ENCODE data around the gene HOXD11. TPM values are rescaled to one million over a fixed set of nuclear protein-coding genes. Genes with fewer than 3 reads are reported as not detected.

HOXD11 gene
- total RNA-seq, 4 donors from 2014 or later: 0.88 to 34.6 (median 8.6) TPM; not detected in 1

DNA sequence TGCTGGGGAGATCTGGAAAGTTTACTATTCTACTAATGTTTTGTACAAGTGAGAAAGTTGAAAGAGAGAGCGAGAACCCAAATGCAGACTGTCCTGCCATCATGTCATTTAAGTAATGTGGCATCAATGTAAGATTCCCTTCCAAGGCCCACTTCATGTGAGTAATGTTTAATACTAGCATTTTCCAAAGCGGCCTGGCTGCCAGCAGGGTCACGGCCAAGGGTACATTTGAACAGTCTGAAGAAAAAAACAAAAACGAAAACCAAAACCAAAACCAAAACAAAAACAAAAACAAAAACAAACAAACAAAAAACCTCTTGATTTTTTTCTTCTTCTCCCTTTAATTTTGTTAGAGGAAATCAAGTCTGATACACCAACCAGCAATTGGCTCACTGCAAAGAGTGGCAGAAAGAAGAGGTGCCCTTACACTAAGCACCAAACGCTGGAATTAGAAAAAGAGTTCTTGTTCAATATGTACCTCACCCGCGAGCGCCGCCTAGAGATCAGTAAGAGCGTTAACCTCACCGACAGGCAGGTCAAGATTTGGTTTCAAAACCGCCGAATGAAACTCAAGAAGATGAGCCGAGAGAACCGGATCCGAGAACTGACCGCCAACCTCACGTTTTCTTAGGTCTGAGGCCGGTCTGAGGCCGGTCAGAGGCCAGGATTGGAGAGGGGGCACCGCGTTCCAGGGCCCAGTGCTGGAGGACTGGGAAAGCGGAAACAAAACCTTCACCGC, 11.7 kb downstream of the HOXD11 start:
- Histone ChIP-seq H3K27me3 (no peaks in the 10 kb centered on the region), H3K4me1 (no peaks in the 10 kb centered on the region), H3K4me3 (peak overlapping the region; percentile 43 to 51), H3K36me3 (no peaks in the 10 kb centered on the region), H3K9me3 (no peaks in the 10 kb centered on the region), H3K27ac (peak overlapping the region; percentile 98 to 99)
- intact Hi-C loops (cut with DNase I; ENCODE audit: low total_unique reads): no loop called here
- TF ChIP-seq, protein P1, sequence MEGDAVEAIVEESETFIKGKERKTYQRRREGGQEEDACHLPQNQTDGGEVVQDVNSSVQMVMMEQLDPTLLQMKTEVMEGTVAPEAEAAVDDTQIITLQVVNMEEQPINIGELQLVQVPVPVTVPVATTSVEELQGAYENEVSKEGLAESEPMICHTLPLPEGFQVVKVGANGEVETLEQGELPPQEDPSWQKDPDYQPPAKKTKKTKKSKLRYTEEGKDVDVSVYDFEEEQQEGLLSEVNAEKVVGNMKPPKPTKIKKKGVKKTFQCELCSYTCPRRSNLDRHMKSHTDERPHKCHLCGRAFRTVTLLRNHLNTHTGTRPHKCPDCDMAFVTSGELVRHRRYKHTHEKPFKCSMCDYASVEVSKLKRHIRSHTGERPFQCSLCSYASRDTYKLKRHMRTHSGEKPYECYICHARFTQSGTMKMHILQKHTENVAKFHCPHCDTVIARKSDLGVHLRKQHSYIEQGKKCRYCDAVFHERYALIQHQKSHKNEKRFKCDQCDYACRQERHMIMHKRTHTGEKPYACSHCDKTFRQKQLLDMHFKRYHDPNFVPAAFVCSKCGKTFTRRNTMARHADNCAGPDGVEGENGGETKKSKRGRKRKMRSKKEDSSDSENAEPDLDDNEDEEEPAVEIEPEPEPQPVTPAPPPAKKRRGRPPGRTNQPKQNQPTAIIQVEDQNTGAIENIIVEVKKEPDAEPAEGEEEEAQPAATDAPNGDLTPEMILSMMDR (IDR thresholded peaks at IDR 0.05): peak; percentile 66 to 76 (median 71)
- peak; percentile 46 to 66 for TF ChIP-seq POLR2A (IDR thresholded peaks at IDR 0.05)
- DNase-seq: peak; percentile 76 to 95

DNA sequence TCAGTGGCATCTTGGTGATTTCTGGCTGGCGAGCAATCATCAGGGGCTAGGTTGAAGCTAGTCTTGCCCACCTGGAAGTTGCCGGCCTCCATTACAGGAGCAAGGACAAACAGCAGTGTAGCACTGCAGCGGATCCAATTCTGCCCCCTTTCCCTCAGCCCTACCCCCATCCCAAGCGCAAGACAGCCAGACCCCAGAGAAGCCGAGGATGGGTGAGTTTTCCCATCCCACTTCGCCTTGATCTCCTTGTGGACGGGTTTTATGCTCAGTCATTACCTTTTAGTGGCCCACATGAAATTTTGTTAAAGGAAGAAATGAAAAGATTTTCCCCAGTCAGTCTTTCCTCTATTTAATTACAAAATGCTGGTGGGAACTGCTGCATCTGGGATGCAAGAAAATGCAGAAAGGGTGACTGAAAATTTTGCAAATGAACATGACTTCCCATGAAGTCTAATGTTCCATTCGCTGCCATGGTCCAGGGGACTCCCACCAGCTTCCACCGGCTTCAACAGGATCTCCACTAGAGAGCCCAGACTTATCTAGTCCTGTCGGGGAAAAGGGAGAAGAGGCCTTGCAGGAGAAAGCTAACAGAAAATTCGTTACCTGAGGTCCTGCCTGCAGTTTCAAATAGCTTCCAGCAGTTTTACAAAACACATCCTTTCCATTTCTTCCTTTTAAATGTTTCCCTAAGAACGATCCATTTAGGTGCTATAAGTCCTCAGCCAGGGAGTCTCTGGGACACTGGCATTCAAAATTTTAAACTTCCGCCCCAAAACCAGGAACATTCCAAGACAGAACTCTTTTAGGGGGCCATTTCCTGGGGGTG, 13.5 kb downstream of the HOXD11 start:
- Histone ChIP-seq H3K27ac (peak overlapping the region; percentile 98 to 99), H3K4me1 (no peaks in the 10 kb centered on the region), H3K9me3 (no peaks in the 10 kb centered on the region), H3K36me3 (no peaks in the 10 kb centered on the region), H3K27me3 (no peaks in the 10 kb centered on the region), H3K4me3 (peak overlapping the region; percentile 51 to 78)
- peak in 1 of 2 donors; percentile 52 for DNase-seq
- intact Hi-C loops (cut with DNase I; ENCODE audit: low total_unique reads): loop anchor here (10.0 kb wide), 2 partner anchors 694 to 1144 kb away; partner anchors contain the start of gene NFE2L2
- TF ChIP-seq POLR2A (IDR thresholded peaks at IDR 0.05): no peak
- TF ChIP-seq, protein P1 (IDR thresholded peaks at IDR 0.05): peak in 3 of 4 experiments; percentile 10 to 31 (median 11)

DNA sequence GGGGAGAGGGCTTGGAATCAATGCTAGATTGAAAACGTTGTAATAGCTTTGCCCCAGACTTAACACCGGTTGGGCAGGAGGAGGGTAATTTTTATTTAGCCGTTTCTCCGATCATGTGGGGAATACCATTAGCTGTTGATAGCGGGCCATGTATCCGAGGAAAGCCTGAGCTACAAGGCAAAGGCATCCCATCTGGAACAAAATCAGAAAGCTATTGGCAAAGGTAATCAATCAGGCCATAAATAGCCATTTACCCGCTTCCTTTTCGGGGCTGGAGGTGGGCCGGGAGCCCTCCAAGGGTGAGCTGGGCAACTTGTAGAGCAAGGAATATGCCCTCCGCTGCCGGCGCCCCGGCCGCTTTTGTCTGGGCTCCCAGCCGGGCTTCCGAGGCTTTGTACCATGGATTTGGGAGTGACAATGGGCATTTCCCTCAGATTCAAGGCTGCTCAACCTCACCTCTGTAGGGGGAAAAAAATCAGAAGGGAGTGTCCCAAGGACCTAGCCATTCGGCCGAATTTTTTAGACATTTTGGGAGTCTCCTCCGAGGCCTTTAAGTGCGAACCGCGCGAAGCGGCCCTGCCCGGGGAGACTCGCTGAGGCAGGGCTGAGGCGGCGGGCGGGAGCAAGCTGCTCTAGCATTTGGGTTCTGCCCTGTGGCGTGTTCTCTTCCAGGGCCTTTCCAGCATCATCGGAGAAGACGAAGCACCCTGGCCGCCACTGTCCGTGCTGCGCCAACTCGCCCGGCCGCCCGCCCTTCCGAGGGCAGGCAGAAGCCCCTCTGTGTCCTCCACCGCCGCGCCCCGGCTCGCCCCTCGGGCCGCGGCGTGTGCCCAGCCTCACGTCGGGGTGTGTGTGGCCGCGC, 14.3 kb downstream of the HOXD11 start:
- peak; percentile 24 to 37 for DNase-seq
- H3K4me3 ChIP-seq: peak overlapping the region; percentile 51 to 78
- H3K9me3 ChIP-seq: no peaks in the 10 kb centered on the region
- intact Hi-C loops (cut with DNase I; ENCODE audit: low total_unique reads): loop anchor here (10.0 kb wide), 2 partner anchors 693 to 1143 kb away; partner anchors contain the start of gene NFE2L2
- no peaks in the 10 kb centered on the region for H3K36me3 ChIP-seq
- no peaks in the 10 kb centered on the region for H3K27me3 ChIP-seq
- peak overlapping the region; percentile 98 to 99 for H3K27ac ChIP-seq
- TF ChIP-seq POLR2A (IDR thresholded peaks at IDR 0.05): no peak
- TF ChIP-seq, protein P1 (IDR thresholded peaks at IDR 0.05): no peak
- H3K4me1 ChIP-seq: no peaks in the 10 kb centered on the region

DNA sequence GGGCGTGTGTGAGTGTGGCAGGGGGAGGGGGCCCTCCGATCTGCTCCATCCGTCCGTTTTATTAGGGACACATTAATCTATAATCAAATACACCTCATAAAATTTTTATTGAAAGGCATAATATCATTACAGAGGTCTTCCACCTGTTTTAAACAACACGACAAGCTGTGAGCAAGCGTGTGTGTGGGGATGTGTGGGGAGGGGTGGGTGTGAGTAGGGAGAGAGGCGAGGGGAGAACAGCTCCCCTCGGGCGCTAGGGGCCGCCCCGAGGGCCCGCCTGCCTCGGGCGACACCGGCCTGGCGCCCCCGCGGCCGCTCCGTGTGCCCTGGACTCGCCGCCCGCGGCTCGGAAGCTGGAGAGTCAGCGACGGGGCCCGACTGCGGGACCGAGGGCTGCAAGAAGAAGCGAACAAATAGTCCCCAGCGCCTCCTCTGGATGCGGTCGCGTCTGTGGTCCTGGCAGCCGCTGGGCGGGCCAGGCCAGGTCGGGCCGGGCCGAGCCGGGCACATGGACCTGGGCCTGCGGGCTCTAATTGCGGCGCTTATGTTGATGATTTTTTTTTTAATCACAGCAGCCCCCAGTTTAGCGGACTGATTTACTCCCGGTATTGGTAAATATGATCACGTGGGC, 15.1 kb downstream of the HOXD11 start:
- no peak for DNase-seq
- Histone ChIP-seq H3K27ac (peak overlapping the region; percentile 98 to 99), H3K4me3 (peak overlapping the region; percentile 51 to 78), H3K9me3 (no peaks in the 10 kb centered on the region), H3K27me3 (no peaks in the 10 kb centered on the region), H3K36me3 (no peaks in the 10 kb centered on the region), H3K4me1 (no peaks in the 10 kb centered on the region)
- intact Hi-C loops (cut with DNase I; ENCODE audit: low total_unique reads): loop anchor here (10.0 kb wide), 2 partner anchors 693 to 1143 kb away; partner anchors contain the start of gene NFE2L2
- TF ChIP-seq POLR2A (IDR thresholded peaks at IDR 0.05): no peak
- TF ChIP-seq, protein P1 (IDR thresholded peaks at IDR 0.05): no peak
